HepG2 (cell line): ENCODE measurements around the gene NINJ2. TPM values are rescaled to one million over a fixed set of nuclear protein-coding genes. Genes with fewer than 3 reads are reported as not detected.

Experiments used
- ATRX ChIP-seq: sonication (generic); formaldehyde crosslinking; IDR thresholded peaks from 2 replicates; pipeline ENCODE4 v1.4.0; 2020; ENCODE audit warnings: missing genetic modification reagents, borderline replicate concordance
- ELF1 ChIP-seq: sonication (generic); formaldehyde crosslinking; IDR thresholded peaks from 2 replicates; pipeline ENCODE4 v1.4.0; 2020; ENCODE audit warnings: missing genetic modification reagents
- FOSL2 ChIP-seq: sonication (generic); formaldehyde crosslinking; IDR thresholded peaks from 2 replicates; pipeline ENCODE4 v1.4.0; 2020; ENCODE audit warnings: missing genetic modification reagents
- GATAD2A ChIP-seq: IDR thresholded peaks from 2 replicates; pipeline ENCODE4 v1.6.1; 2016
- HMG20A ChIP-seq: IDR thresholded peaks from 2 replicates; pipeline ENCODE4 v1.6.1; 2016; ENCODE audit warnings: borderline replicate concordance
- HNF4G ChIP-seq, 2 experiments: sonication (generic) in 1 of 2; formaldehyde crosslinking in 1 of 2; IDR thresholded peaks; 2 replicates each; pipeline versions ENCODE4 v1.4.0 to v1.6.1; 2011 to 2020; ENCODE audit warnings: borderline replicate concordance in 2 of 2, low read depth in 2 of 2, mild to moderate bottlenecking in 2 of 2, low read length in 1 of 2, missing genetic modification reagents in 1 of 2, moderate library complexity in 1 of 2
- HNRNPL ChIP-seq: fragments of 200-400 bp; formaldehyde crosslinking; IDR thresholded peaks from 2 replicates; pipeline ENCODE4 v1.6.1; 2017; ENCODE audit warnings: mild to moderate bottlenecking, low read depth, low read length
- KDM5A ChIP-seq: fragments of 200-600 bp; sonication (generic); IDR thresholded peaks from 2 replicates; pipeline ENCODE4 v1.7.0; 2018; ENCODE audit warnings: antibody characterized with exemption, mild to moderate bottlenecking, low read length, borderline replicate concordance
- NBN ChIP-seq: fragments of 450-650 bp; conservative IDR thresholded peaks from 2 replicates; pipeline ENCODE4 v1.6.1; 2017
- NCOR1 ChIP-seq: fragments of 200-600 bp; sonication (generic); IDR thresholded peaks from 2 replicates; pipeline ENCODE4 v1.7.0; 2017; ENCODE audit warnings: antibody characterized with exemption, low read length, borderline replicate concordance
- PHF20 ChIP-seq: sonication (generic); formaldehyde crosslinking; IDR thresholded peaks from 2 replicates; pipeline ENCODE4 v1.5.0; 2020; ENCODE audit warnings: mild to moderate bottlenecking, missing genetic modification reagents
- RARA ChIP-seq: IDR thresholded peaks from 2 replicates; pipeline ENCODE4 v1.6.1; 2016; ENCODE audit warnings: missing genetic modification reagents, missing compliant biosample characterization
- SOX13 ChIP-seq, 3 experiments: fragments of 450-650 bp in 1 of 3; sonication (generic) in 1 of 3; formaldehyde crosslinking in 1 of 3; IDR thresholded peaks in 2 of 3; conservative IDR thresholded peaks in 1 of 3; 2 replicates each; pipeline versions ENCODE4 v1.5.0 to v1.6.1; 2016 to 2020; ENCODE audit warnings: antibody characterized with exemption in 1 of 3, mild to moderate bottlenecking in 1 of 3, missing compliant biosample characterization in 1 of 3, missing genetic modification reagents in 1 of 3, moderate library complexity in 1 of 3
- STAG1 ChIP-seq: sonication (generic); formaldehyde crosslinking; IDR thresholded peaks from 2 replicates; pipeline ENCODE4 v1.4.0; 2020; ENCODE audit warnings: missing genetic modification reagents
- TEAD2 ChIP-seq: sonication (generic); formaldehyde crosslinking; IDR thresholded peaks from 2 replicates; pipeline ENCODE4 v1.9.0; 2021; ENCODE audit warnings: missing genetic modification reagents
- ZBTB42 ChIP-seq: sonication (generic); formaldehyde crosslinking; IDR thresholded peaks from 2 replicates; pipeline ENCODE4 v1.5.0; 2020; ENCODE audit warnings: mild to moderate bottlenecking, missing genetic modification reagents
- ZMYM3 ChIP-seq: sonication (generic); formaldehyde crosslinking; IDR thresholded peaks from 2 replicates; pipeline ENCODE4 v1.5.1; 2020; ENCODE audit warnings: mild to moderate bottlenecking, missing genetic modification reagents
- ZNF746 ChIP-seq: sonication (generic); formaldehyde crosslinking; IDR thresholded peaks from 2 replicates; pipeline ENCODE4 v1.8.0; 2022; ENCODE audit warnings: mild to moderate bottlenecking, missing genetic modification reagents
- ZNF747 ChIP-seq: sonication (generic); formaldehyde crosslinking; IDR thresholded peaks from 2 replicates; pipeline ENCODE4 v1.8.1; 2023; ENCODE audit warnings: missing genetic modification reagents, mild to moderate bottlenecking, borderline replicate concordance
- ZNF776 ChIP-seq: sonication (generic); formaldehyde crosslinking; IDR thresholded peaks from 2 replicates; pipeline ENCODE4 v1.4.0; 2020; ENCODE audit warnings: mild to moderate bottlenecking, missing genetic modification reagents
- ZSCAN25 ChIP-seq: sonication (generic); formaldehyde crosslinking; IDR thresholded peaks from 2 replicates; pipeline ENCODE4 v1.8.0; 2022; ENCODE audit warnings: mild to moderate bottlenecking, missing genetic modification reagents
- polyA plus RNA-seq, 8 experiments: library from polyadenylated mRNA; depleted of rRNA in 3 of 8; stranded (reverse) in 7 of 8; unstranded in 1 of 8; fragments of >200 nt; fragmentation: Illumina TruSeq in 4 of 8; extraction: Trizol in 4 of 8; gene quantifications; 2 replicates each; pipeline versions ENCODE4 v1.2.1 to v1.2.3, GENCODE V29; 2011 to 2016; ENCODE audit warnings: low read depth in 4 of 8, missing spikeins in 1 of 8, mixed read lengths in 1 of 8; ENCODE audit not compliant: insufficient read depth in 1 of 8
- total RNA-seq, 5 experiments: library from RNA; depleted of rRNA; stranded (reverse); fragments of >200 nt; fragmentation: Illumina TruSeq; extraction: Trizol; gene quantifications; 2 replicates each; pipeline ENCODE4 v1.2.3, GENCODE V29; 2016; ENCODE audit warnings: low read depth in 1 of 5
- TF ChIP-seq, protein P1 (sequence below): sonication (generic); formaldehyde crosslinking; IDR thresholded peaks from 2 replicates; pipeline ENCODE4 v1.5.1; 2020; ENCODE audit warnings: missing genetic modification reagents, mild to moderate bottlenecking, borderline replicate concordance
- TF ChIP-seq, protein P2 (sequence below): sonication (generic); formaldehyde crosslinking; IDR thresholded peaks from 2 replicates; pipeline ENCODE4 v1.4.0; 2020; ENCODE audit warnings: missing genetic modification reagents
- TF ChIP-seq, protein P3 (sequence below): sonication (generic); formaldehyde crosslinking; IDR thresholded peaks from 2 replicates; pipeline ENCODE4 v1.9.0; 2022; ENCODE audit warnings: missing genetic modification reagents, mild to moderate bottlenecking, borderline replicate concordance
- TF ChIP-seq, protein P4 (sequence below): sonication (generic); formaldehyde crosslinking; IDR thresholded peaks from 2 replicates; pipeline ENCODE4 v1.8.1; 2023; ENCODE audit warnings: mild to moderate bottlenecking, missing genetic modification reagents

Gene NINJ2
- total and polyA plus RNA-seq, 2 of the 13 experiments (the other 11 are each of a cell fraction or from before 2014, with no cell fraction given), result 0.62 to 3.8 TPM

- TF ChIP-seq, protein P1, sequence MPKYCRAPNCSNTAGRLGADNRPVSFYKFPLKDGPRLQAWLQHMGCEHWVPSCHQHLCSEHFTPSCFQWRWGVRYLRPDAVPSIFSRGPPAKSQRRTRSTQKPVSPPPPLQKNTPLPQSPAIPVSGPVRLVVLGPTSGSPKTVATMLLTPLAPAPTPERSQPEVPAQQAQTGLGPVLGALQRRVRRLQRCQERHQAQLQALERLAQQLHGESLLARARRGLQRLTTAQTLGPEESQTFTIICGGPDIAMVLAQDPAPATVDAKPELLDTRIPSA, result no peak
- TF ChIP-seq RARA (CRISPR knock-in tag) (peak; percentile 86), HNRNPL (0 out of 2 replicates have a peak, but pooled peaks have one; percentile 36), PHF20 (CRISPR knock-in tag) (peak; percentile 46), ZNF747 (CRISPR knock-in tag) (no peak), ATRX (CRISPR knock-in tag) (no peak), ZNF746 (CRISPR knock-in tag) (0 out of 2 replicates have a peak, but pooled peaks have one; percentile 49), KDM5A (no peak), STAG1 (CRISPR knock-in tag) (no peak), ZNF776 (CRISPR knock-in tag) (no peak), HNF4G (IDR thresholded peaks at IDR 0.05; ENCODE audit: borderline replicate concordance, low read depth, low read length) (peak; percentile 78; the same call in 1 of the 2 replicates), HNF4G (CRISPR knock-in tag; IDR thresholded peaks at IDR 0.05; ENCODE audit: borderline replicate concordance, low read depth) (peak; percentile 96), ZBTB42 (no peak), ZSCAN25 (CRISPR knock-in tag) (peak; percentile 55; the same call in 1 of the 2 replicates), FOSL2 (CRISPR knock-in tag) (peak; percentile 33; the same call in 1 of the 2 replicates), ELF1 (0 out of 2 replicates have a peak, but pooled peaks have one; percentile 14), TEAD2 (CRISPR knock-in tag) (no peak), SOX13 (IDR thresholded peaks at IDR 0.05) (no peak), SOX13 (CRISPR knock-in tag; conservative IDR thresholded peaks at IDR 0.05 in 1 of 2, IDR thresholded peaks at IDR 0.05 in 1 of 2) (peak in 1 of 2 experiments; percentile 58; a peak in 2 of 4 replicates), NCOR1 (peak; percentile 82; the same call in 1 of the 2 replicates), GATAD2A (CRISPR knock-in tag) (peak; percentile 83), HMG20A (CRISPR knock-in tag) (peak; percentile 67; the same call in 1 of the 2 replicates), NBN (no peak), ZMYM3 (CRISPR knock-in tag) (peak; percentile 75)
- TF ChIP-seq, protein P2, sequence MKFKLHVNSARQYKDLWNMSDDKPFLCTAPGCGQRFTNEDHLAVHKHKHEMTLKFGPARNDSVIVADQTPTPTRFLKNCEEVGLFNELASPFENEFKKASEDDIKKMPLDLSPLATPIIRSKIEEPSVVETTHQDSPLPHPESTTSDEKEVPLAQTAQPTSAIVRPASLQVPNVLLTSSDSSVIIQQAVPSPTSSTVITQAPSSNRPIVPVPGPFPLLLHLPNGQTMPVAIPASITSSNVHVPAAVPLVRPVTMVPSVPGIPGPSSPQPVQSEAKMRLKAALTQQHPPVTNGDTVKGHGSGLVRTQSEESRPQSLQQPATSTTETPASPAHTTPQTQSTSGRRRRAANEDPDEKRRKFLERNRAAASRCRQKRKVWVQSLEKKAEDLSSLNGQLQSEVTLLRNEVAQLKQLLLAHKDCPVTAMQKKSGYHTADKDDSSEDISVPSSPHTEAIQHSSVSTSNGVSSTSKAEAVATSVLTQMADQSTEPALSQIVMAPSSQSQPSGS (CRISPR knock-in tag), result no peak
- TF ChIP-seq, protein P3, sequence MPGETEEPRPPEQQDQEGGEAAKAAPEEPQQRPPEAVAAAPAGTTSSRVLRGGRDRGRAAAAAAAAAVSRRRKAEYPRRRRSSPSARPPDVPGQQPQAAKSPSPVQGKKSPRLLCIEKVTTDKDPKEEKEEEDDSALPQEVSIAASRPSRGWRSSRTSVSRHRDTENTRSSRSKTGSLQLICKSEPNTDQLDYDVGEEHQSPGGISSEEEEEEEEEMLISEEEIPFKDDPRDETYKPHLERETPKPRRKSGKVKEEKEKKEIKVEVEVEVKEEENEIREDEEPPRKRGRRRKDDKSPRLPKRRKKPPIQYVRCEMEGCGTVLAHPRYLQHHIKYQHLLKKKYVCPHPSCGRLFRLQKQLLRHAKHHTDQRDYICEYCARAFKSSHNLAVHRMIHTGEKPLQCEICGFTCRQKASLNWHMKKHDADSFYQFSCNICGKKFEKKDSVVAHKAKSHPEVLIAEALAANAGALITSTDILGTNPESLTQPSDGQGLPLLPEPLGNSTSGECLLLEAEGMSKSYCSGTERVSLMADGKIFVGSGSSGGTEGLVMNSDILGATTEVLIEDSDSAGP (CRISPR knock-in tag), result peak; percentile 25; the same call in 1 of the 2 replicates
- TF ChIP-seq, protein P4, sequence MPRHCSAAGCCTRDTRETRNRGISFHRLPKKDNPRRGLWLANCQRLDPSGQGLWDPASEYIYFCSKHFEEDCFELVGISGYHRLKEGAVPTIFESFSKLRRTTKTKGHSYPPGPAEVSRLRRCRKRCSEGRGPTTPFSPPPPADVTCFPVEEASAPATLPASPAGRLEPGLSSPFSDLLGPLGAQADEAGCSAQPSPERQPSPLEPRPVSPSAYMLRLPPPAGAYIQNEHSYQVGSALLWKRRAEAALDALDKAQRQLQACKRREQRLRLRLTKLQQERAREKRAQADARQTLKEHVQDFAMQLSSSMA (CRISPR knock-in tag), result no peak
Measured at GRCh38 chr12:627863-628741, 35.1 kb downstream of the NINJ2 start (continued).
